Measurements from ENCODE around the gene LLGL2.

DNA sequence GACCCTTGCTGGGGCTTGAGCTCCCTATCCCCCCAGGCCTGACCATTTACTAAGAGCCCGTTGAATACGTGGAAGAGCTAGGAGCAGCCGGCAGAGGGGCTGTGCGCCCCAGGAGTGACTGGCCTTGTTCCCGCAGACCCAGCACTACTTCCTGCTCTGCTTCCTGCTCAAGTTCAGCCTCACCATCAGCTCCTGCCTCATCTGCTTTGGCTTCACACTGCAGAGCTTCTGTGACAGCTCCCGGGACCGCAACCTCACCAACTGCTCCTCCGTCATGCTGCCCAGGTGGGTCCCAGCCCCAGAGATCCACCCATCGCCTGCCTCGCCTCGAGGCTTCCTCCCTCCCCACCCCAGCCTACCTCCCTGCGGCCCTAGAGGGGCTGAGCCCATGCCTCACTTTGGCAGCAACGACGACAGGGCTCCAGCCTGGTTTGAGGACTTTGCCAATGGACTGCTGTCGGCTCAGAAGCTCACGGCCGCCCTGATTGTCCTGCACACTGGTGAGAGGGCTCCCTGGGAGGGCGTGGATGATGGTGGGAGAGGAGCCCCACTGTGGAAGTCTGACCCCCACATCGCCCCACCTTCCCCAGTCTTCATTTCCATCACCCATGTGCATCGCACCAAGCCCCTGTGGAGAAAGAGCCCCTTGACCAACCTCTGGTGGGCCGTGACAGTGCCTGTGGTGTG is 27.3 kb upstream of the LLGL2 start:
- TF ChIP-seq CTCF (IDR thresholded peaks at IDR 0.05; ENCODE audit: low read length), result no peak
- no peak for TF ChIP-seq EZH2 (optimal IDR thresholded peaks at IDR 0.05; ENCODE audit: low read depth, low read length)
- no peak for TF ChIP-seq EZH2phosphoT487 (IDR thresholded peaks at IDR 0.05; ENCODE audit: low read length)

Measured in MM.1S (cell line).